Suprapubic skin (tissue), 4 donors: ENCODE results near the gene SYNE1.

ENCODE experiments used
- CTCF ChIP-seq, 2 donors: fragments of 200-600 bp in 1 of 2; fragments of 450-650 bp in 1 of 2; sonication (generic) in 1 of 2; IDR thresholded peaks; one replicate each; pipeline ENCODE4 v1.5.1; 2016 to 2019; ENCODE audit warnings: antibody characterized with exemption in 2 of 2, mild to moderate bottlenecking in 1 of 2, moderate library complexity in 1 of 2
- EP300 ChIP-seq: sonication (generic); formaldehyde crosslinking; IDR thresholded peaks from one replicate; pipeline ENCODE4 v1.6.1; 2017; ENCODE audit warnings: antibody characterized with exemption
- POLR2A ChIP-seq, 2 donors: fragments of 450-650 bp; IDR thresholded peaks; one replicate each; pipeline ENCODE4 v1.6.1; 2017; ENCODE audit warnings: antibody characterized with exemption in 2 of 2, mild to moderate bottlenecking in 2 of 2, moderate library complexity in 2 of 2
- POLR2AphosphoS5 ChIP-seq, 3 donors: sonication (generic); formaldehyde crosslinking; IDR thresholded peaks; one replicate each; pipeline ENCODE4 v1.6.1; 2017; ENCODE audit warnings: antibody characterized with exemption in 3 of 3

GRCh38 chr6:152416652-152417051 lies 220.5 kb downstream of the SYNE1 start:
- TF ChIP-seq CTCF (IDR thresholded peaks at IDR 0.05) (no peak), EP300 (no peak), POLR2A (IDR thresholded peaks at IDR 0.05) (no peak), POLR2AphosphoS5 (IDR thresholded peaks at IDR 0.05) (no peak)
